ENCODE data around the gene TMED6.

TMED6 gene

DNA sequence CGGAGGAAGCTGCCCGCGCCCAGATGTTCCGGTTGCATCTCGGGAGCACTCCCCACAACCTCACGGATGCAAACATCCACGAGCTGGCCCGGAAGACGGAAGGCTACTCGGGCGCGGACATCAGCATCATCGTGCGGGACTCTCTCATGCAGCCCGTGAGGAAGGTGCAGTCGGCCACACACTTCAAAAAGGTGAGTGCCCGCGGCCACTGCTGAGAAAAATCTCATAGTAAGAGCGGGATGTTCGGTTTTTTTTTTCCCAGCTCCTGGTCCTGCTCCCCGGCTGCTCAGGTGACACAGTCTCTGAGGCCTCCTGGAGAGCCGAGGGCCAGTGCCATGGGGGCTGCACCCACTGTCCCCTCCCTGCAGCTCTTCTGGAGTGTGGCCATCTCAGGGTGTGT lies 30.5 kb downstream of the TMED6 start:
- Histone ChIP-seq H3K9me3 (ENCODE audit: control insufficient read depth in 1 of 2, low read length in 2 of 2) (no peaks in the 10 kb centered on the region), H3K36me3 (ENCODE audit: control insufficient read depth in 1 of 2, insufficient read depth in 2 of 2, low read length in 2 of 2) (peaks cover 64 to 92% of the 10 kb centered on the region in 2 donors), H3K4me3 (ENCODE audit: low read depth in 1 of 2, low read length in 2 of 2) (no peak overlapping the region), H3K4me1 (ENCODE audit: control insufficient read depth in 1 of 2, insufficient read depth in 2 of 2, low read length in 2 of 2) (peaks cover 0 to 8% of the 10 kb centered on the region in 2 donors), H3K27ac (ENCODE audit: low read length) (no peak overlapping the region), H3K27me3 (ENCODE audit: low read depth, low read length) (no peaks in the 10 kb centered on the region)

DNA sequence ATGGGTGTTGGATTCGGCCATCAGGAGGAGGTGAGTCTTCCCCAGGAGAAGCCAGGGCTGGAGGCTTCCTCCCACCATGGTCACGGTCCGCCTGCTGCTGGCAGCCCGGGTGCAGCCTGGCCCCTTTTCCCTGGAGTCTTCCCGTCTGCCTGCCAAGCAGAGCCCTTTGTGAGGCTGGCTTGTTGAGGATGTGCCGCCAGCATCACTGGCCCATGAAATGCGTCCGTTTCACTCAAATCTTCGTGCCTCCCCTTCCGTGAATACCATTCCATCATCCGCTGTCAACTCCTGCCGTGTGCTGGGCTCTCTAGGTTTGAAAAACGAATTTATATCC lies 30.9 kb downstream of the TMED6 start:
- H3K27ac ChIP-seq (ENCODE audit: low read length), result no peak overlapping the region
- H3K36me3 ChIP-seq (ENCODE audit: control insufficient read depth in 1 of 2, insufficient read depth in 2 of 2, low read length in 2 of 2), result peaks cover 66 to 92% of the 10 kb centered on the region in 2 donors
- H3K9me3 ChIP-seq (ENCODE audit: control insufficient read depth in 1 of 2, low read length in 2 of 2), result no peaks in the 10 kb centered on the region
- H3K4me1 ChIP-seq (ENCODE audit: control insufficient read depth in 1 of 2, insufficient read depth in 2 of 2, low read length in 2 of 2), result peaks cover 0 to 8% of the 10 kb centered on the region in 2 donors
- H3K4me3 ChIP-seq (ENCODE audit: low read depth in 1 of 2, low read length in 2 of 2), result no peak overlapping the region
- no peaks in the 10 kb centered on the region for H3K27me3 ChIP-seq (ENCODE audit: low read depth, low read length)

DNA sequence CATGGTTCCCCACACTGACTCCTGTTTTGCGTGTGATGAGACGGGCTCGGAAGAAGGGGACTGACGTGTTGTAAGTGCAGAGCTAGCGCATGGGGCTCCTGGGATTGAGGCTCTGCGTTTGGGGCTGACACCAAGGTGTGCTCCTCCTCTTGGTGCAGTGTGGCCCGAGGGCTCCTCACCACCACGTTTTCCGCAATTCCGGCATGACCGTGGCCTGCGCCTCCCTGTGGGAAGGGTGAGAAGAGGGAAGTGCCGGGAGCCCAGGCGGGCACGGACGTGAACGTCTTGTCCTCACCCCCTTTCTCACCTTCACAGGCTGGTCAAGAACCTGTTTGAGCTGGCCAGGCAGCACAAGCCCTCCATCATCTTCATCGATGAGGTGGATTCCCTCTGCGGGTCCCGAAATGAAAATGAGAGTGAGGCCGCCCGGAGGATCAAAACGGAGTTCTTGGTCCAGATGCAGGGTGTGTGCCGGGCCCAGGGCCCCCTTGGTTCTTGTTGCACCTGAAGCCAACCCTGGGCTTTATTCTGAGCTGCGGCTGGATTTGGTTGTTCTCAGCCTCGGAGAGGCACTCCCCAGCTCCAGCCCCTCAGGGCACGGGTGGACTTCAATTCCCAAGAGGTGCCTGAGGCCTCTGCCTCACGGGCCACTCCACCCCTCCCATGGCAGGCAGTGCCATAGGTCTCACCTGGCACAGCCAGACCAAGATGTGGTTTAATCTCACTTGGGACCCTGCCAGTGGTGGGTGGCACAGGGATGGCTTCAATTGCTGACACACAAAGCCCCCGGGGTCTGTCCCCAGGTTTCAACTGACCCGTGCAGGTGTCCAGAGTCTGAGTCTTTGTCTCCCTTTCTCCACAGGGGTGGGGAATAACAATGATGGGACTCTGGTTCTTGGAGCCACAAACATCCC lies 31.5 kb downstream of the TMED6 start:
- H3K27ac ChIP-seq (ENCODE audit: low read length), result no peak overlapping the region
- H3K27me3 ChIP-seq (ENCODE audit: low read depth, low read length), result no peaks in the 10 kb centered on the region
- peaks cover 0 to 8% of the 10 kb centered on the region in 2 donors for H3K4me1 ChIP-seq (ENCODE audit: control insufficient read depth in 1 of 2, insufficient read depth in 2 of 2, low read length in 2 of 2)
- H3K4me3 ChIP-seq (ENCODE audit: low read depth in 1 of 2, low read length in 2 of 2), result no peak overlapping the region
- peaks cover 71 to 93% of the 10 kb centered on the region in 2 donors for H3K36me3 ChIP-seq (ENCODE audit: control insufficient read depth in 1 of 2, insufficient read depth in 2 of 2, low read length in 2 of 2)
- no peaks in the 10 kb centered on the region for H3K9me3 ChIP-seq (ENCODE audit: control insufficient read depth in 1 of 2, low read length in 2 of 2)

DNA sequence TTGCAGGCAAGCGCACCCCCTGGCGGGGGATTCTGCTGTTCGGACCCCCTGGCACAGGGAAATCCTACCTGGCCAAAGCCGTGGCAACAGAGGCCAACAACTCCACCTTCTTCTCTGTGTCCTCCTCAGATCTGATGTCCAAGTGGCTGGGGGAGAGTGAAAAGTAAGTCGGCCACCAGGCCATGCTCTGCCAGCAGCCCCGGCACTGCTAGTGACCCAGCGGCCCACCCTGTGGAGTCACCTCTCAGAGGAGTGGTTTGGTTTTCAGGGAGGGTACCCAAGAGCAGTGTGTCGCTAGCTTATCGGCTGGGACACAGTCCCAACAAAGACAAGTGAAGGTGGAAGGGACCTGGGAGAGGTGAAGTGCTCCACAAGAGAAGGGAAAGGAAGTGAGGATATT lies 32.2 kb downstream of the TMED6 start:
- Histone ChIP-seq H3K27ac (ENCODE audit: low read length) (no peak overlapping the region), H3K4me3 (ENCODE audit: low read depth in 1 of 2, low read length in 2 of 2) (no peak overlapping the region), H3K36me3 (ENCODE audit: control insufficient read depth in 1 of 2, insufficient read depth in 2 of 2, low read length in 2 of 2) (peaks cover 67 to 86% of the 10 kb centered on the region in 2 donors), H3K4me1 (ENCODE audit: control insufficient read depth in 1 of 2, insufficient read depth in 2 of 2, low read length in 2 of 2) (peaks cover 0 to 7% of the 10 kb centered on the region in 2 donors), H3K27me3 (ENCODE audit: low read depth, low read length) (no peaks in the 10 kb centered on the region), H3K9me3 (ENCODE audit: control insufficient read depth in 1 of 2, low read length in 2 of 2) (no peaks in the 10 kb centered on the region)

DNA sequence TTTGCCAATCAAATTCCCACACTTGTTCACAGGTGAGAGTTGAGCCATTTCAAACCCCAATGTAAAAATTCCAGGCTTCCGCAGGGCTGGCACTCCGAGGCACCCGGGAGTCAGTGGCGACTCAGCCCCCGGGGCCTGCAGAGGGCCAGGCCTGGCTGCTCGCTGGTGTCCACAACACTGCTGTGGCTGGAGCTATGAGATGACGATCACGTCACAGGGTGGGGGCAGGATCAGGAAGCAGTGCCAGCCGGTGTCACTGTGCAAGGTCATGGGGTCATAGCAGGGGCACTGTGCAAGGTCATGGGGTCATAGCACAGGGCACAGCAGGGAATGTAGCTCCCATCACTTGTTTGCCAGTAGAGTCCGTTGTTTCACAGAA lies 32.7 kb downstream of the TMED6 start:
- peaks cover 67 to 82% of the 10 kb centered on the region in 2 donors for H3K36me3 ChIP-seq (ENCODE audit: control insufficient read depth in 1 of 2, insufficient read depth in 2 of 2, low read length in 2 of 2)
- H3K27ac ChIP-seq (ENCODE audit: low read length), result no peak overlapping the region

DNA sequence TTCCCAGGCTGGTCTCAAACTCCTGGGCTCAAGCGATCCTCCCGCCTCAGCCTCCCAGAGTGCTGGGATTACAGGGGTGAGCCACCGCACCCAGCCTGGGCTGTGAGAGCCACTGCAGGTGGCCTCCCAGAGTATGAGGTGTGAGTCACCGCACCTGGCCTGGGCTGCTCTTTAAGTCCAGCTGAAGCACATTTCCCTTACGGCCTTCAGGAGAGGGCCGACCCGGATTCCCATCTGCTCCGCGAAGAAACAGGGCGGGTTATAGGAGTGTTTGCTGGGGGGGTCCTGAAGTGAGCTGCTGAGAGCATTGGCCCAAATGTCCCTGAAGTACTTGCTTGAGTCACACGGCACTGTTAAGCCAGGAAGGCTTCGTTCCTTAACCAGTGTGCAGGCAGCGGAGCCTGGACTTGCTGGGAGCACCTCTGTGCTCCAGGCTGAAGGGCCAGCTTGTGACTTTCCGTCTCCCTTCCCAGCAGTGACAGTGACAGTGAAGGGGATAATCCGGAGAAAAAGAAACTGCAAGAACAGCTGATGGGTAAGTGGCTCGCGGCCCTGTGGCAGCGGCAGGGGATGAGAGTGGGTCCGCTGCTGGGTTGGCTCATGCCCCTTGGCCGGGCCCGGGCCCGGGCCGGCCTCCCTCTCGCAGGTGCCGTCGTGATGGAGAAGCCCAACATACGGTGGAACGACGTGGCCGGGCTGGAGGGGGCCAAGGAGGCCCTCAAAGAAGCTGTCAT lies 33.2 kb downstream of the TMED6 start:
- no peaks in the 10 kb centered on the region for H3K9me3 ChIP-seq (ENCODE audit: control insufficient read depth in 1 of 2, low read length in 2 of 2)
- H3K27ac ChIP-seq (ENCODE audit: low read length), result no peak overlapping the region
- no peak overlapping the region for H3K4me3 ChIP-seq (ENCODE audit: low read depth in 1 of 2, low read length in 2 of 2)
- H3K27me3 ChIP-seq (ENCODE audit: low read depth, low read length), result no peaks in the 10 kb centered on the region
- no peaks in the 10 kb centered on the region for H3K4me1 ChIP-seq (ENCODE audit: control insufficient read depth in 1 of 2, insufficient read depth in 2 of 2, low read length in 2 of 2)
- H3K36me3 ChIP-seq (ENCODE audit: control insufficient read depth in 1 of 2, insufficient read depth in 2 of 2, low read length in 2 of 2), result peaks cover 65 to 76% of the 10 kb centered on the region in 2 donors

More for the DNA sequence above, 32.7 kb downstream of the TMED6 start:
- no peak overlapping the region for H3K4me3 ChIP-seq (ENCODE audit: low read depth in 1 of 2, low read length in 2 of 2)
- no peaks in the 10 kb centered on the region for H3K27me3 ChIP-seq (ENCODE audit: low read depth, low read length)
- no peaks in the 10 kb centered on the region for H3K9me3 ChIP-seq (ENCODE audit: control insufficient read depth in 1 of 2, low read length in 2 of 2)
- H3K4me1 ChIP-seq (ENCODE audit: control insufficient read depth in 1 of 2, insufficient read depth in 2 of 2, low read length in 2 of 2), result peaks cover 0 to 2% of the 10 kb centered on the region in 2 donors

- no peak overlapping the region for H3K4me3 ChIP-seq (ENCODE audit: low read depth in 1 of 2, low read length in 2 of 2)
- H3K27ac ChIP-seq (ENCODE audit: low read length), result no peak overlapping the region
- H3K27me3 ChIP-seq (ENCODE audit: low read depth, low read length), result no peaks in the 10 kb centered on the region
- H3K9me3 ChIP-seq (ENCODE audit: control insufficient read depth in 1 of 2, low read length in 2 of 2), result no peaks in the 10 kb centered on the region
- peaks cover 0 to 9% of the 10 kb centered on the region in 2 donors for H3K4me1 ChIP-seq (ENCODE audit: control insufficient read depth in 1 of 2, insufficient read depth in 2 of 2, low read length in 2 of 2)
- peaks cover 50 to 59% of the 10 kb centered on the region in 2 donors for H3K36me3 ChIP-seq (ENCODE audit: control insufficient read depth in 1 of 2, insufficient read depth in 2 of 2, low read length in 2 of 2)
Measured at GRCh38 chr16:69316595-69317034, 35.0 kb downstream of the TMED6 start.

DNA sequence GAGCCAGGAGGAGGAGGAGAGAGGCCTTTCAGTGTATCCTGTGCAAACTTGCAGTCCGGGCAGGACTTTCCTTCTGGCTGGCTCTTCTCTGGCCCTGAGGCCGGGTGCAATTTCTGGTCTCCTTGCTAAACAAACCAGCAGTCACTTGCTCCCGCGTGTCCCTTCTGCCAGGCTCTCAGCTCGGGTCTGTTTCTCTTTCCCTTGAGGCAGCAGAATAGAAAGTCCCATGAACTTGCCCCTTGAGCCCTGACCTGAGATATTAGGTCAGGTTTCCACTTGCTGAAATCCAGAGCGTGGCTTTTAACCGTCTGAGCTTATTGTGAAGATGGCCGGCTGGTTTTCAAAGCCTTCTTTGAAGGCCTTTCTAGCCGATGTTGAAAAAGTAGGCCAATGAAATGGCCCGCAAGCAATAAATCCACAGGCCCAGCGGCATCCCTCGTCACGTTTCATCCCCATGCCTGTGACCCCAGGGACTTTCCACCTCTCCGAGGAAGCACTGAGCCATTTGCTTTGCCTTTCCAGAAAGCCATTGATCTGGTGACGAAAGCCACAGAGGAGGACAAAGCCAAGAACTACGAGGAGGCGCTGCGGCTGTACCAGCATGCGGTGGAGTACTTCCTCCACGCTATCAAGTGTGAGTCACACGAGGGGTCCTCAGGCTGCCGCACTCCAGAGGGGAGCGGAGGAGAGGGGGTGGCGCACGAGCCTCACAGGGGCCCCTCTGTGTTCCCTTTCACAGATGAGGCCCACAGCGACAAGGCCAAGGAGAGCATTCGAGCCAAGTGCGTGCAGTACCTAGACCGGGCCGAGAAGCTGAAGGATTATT lies 35.9 kb downstream of the TMED6 start:
- H3K36me3 ChIP-seq (ENCODE audit: control insufficient read depth in 1 of 2, insufficient read depth in 2 of 2, low read length in 2 of 2), result peaks cover 42 to 50% of the 10 kb centered on the region in 2 donors

GRCh38 chr16:69314534-69314933 lies 37.1 kb downstream of the TMED6 start:
- Histone ChIP-seq H3K27ac (ENCODE audit: low read length) (no peak overlapping the region), H3K4me1 (ENCODE audit: control insufficient read depth in 1 of 2, insufficient read depth in 2 of 2, low read length in 2 of 2) (peaks cover 0 to 9% of the 10 kb centered on the region in 2 donors), H3K4me3 (ENCODE audit: low read depth in 1 of 2, low read length in 2 of 2) (no peak overlapping the region), H3K36me3 (ENCODE audit: control insufficient read depth in 1 of 2, insufficient read depth in 2 of 2, low read length in 2 of 2) (peaks cover 31 to 38% of the 10 kb centered on the region in 2 donors), H3K27me3 (ENCODE audit: low read depth, low read length) (no peaks in the 10 kb centered on the region), H3K9me3 (ENCODE audit: control insufficient read depth in 1 of 2, low read length in 2 of 2) (no peaks in the 10 kb centered on the region)

More for the DNA sequence above, 35.9 kb downstream of the TMED6 start:
- Histone ChIP-seq H3K27ac (ENCODE audit: low read length) (no peak overlapping the region), H3K4me3 (ENCODE audit: low read depth in 1 of 2, low read length in 2 of 2) (no peak overlapping the region), H3K9me3 (ENCODE audit: control insufficient read depth in 1 of 2, low read length in 2 of 2) (no peaks in the 10 kb centered on the region), H3K27me3 (ENCODE audit: low read depth, low read length) (no peaks in the 10 kb centered on the region), H3K4me1 (ENCODE audit: control insufficient read depth in 1 of 2, insufficient read depth in 2 of 2, low read length in 2 of 2) (peaks cover 0 to 9% of the 10 kb centered on the region in 2 donors)

- Histone ChIP-seq H3K36me3 (ENCODE audit: control insufficient read depth in 1 of 2, insufficient read depth in 2 of 2, low read length in 2 of 2) (peaks cover 21 to 27% of the 10 kb centered on the region in 2 donors), H3K27ac (ENCODE audit: low read length) (no peak overlapping the region), H3K9me3 (ENCODE audit: control insufficient read depth in 1 of 2, low read length in 2 of 2) (no peaks in the 10 kb centered on the region), H3K4me1 (ENCODE audit: control insufficient read depth in 1 of 2, insufficient read depth in 2 of 2, low read length in 2 of 2) (peaks cover 0 to 9% of the 10 kb centered on the region in 2 donors), H3K4me3 (ENCODE audit: low read depth in 1 of 2, low read length in 2 of 2) (no peak overlapping the region), H3K27me3 (ENCODE audit: low read depth, low read length) (no peaks in the 10 kb centered on the region)
Measured at GRCh38 chr16:69313469-69313868, 38.1 kb downstream of the TMED6 start.
